DMS79 (cell line): ENCODE results near the gene MAB21L4.
"Not testable (repeated sequence)": the region's sequence is repeated elsewhere in the genome, so short reads cannot be mapped to it uniquely, and the experiment has no call there.

Experiments
- DNase-seq: peaks from one replicate; lab custom pipeline; 2025; lab: John Stamatoyannopoulos, UW

The MAB21L4 gene

GRCh38 chr2:240857039-240858008, 38.6 kb downstream of the MAB21L4 start:
- no peak for DNase-seq

GRCh38 chr2:240856151-240856980, 39.6 kb downstream of the MAB21L4 start:
- DNase-seq = no peak

GRCh38 chr2:240855670-240856069, 40.3 kb downstream of the MAB21L4 start:
- DNase-seq = no peak

- no peak for DNase-seq
Measured at GRCh38 chr2:240852671-240853314, 43.2 kb downstream of the MAB21L4 start.

- no peak for DNase-seq
Measured at GRCh38 chr2:240851078-240851991, 44.6 kb downstream of the MAB21L4 start.

- DNase-seq = no peak
Measured at GRCh38 chr2:240850756-240851077, 45.2 kb downstream of the MAB21L4 start.

- no peak for DNase-seq
Measured at GRCh38 chr2:240850026-240850425, 45.9 kb downstream of the MAB21L4 start.

GRCh38 chr2:240848900-240849680, 46.9 kb downstream of the MAB21L4 start:
- no peak for DNase-seq

- no peak for DNase-seq
Measured at GRCh38 chr2:240847817-240848216, 48.1 kb downstream of the MAB21L4 start.

- DNase-seq = no peak
Measured at GRCh38 chr2:240846873-240847595, 48.9 kb downstream of the MAB21L4 start.

GRCh38 chr2:240846309-240846708, 49.6 kb downstream of the MAB21L4 start:
- DNase-seq = not testable (repeated sequence)

GRCh38 chr2:240840435-240841060, 55.4 kb downstream of the MAB21L4 start:
- DNase-seq = no peak

- no peak for DNase-seq
Measured at GRCh38 chr2:240839152-240840143, 56.5 kb downstream of the MAB21L4 start.

GRCh38 chr2:240837621-240838020, 58.3 kb downstream of the MAB21L4 start:
- no peak for DNase-seq

- no peak for DNase-seq
Measured at GRCh38 chr2:240836781-240837467, 59.0 kb downstream of the MAB21L4 start.
